ENCODE measurements around the gene L3MBTL1.

Gene L3MBTL1

DNA sequence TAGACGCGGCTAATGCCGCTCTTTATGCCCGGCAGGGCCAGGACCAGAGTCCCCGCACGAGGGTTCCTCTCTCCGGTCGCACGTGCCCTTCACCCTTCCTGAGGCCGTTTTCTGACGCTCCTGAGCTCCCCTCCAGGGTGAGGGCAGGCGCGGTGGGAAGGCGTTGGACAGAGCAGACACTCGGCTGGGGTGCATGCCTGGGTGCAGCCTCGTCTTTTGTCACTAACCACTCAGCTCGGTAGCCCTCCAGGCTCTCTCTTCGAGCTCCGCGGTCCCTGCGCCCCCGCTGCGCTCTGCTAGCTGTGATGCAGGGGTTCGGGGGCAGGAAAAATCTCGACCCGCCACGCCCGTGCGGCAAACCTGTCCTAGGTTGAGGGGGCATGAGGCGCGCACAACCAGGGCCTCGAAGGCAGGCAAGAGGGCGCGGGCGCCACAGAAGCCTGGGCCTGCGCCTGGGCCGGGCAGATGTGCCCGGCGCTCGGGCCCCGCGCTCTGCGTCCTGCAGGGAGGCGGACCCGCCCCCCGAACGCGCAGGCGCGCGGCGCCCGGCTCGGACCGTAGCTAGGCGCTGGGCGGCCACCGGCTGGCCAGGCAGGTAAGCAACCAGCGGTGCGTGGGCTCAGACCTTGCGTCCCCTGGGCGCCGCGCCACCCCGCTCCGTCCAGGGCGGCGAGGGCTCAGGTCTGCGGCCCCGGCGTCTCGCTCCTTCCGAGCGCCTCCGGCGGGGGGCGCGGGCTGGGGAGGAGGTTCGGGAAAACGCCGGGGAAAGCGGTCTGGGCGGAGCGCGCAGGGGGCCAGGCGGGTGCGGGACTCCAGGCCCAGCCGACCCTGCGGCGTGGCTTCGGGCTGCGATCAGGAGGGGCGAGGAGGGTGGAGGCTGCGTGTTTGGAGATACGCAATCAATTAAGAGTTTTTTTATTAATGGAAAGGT, at the start of gene L3MBTL1:
Gene L3MBTL1 (plus strand): TSS at position 548 of the 931 bp plus-strand sequence. CDS start 5,807 bp downstream, outside the sequence.
- FAIRE-seq (no peak), DNase-seq (ENCODE audit: low spot score) (peak; percentile 70)

GRCh38 chr20:43458422-43458924, 49.0 kb upstream of the L3MBTL1 start:
- DNase-seq (ENCODE audit: low spot score) (no peak), FAIRE-seq (no peak)

GRCh38 chr20:43459022-43459942, 48.2 kb upstream of the L3MBTL1 start:
- FAIRE-seq (no peak), DNase-seq (ENCODE audit: low spot score) (no peak)

- no peak for DNase-seq (ENCODE audit: low spot score)
- no peak for FAIRE-seq
Observed at GRCh38 chr20:43460172-43460829, 47.2 kb upstream of the L3MBTL1 start.

DNA sequence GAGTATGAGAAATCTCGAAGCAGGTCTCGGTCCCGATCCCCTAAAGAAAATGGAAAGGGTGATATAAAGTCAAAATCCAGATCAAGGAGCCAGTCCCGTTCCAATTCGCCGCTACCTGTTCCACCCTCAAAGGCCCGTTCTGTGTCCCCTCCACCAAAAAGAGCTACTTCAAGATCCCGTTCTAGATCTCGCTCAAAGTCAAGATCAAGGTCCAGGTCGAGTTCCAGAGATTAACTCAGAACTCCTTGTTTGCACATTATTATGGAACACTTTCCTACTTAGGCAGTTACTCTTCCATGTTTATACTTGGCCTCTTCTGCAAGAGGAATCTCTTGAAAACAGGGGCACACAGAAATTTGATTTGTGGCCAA, 46.7 kb upstream of the L3MBTL1 start:
- FAIRE-seq (no peak), DNase-seq (ENCODE audit: low spot score) (no peak)

DNA sequence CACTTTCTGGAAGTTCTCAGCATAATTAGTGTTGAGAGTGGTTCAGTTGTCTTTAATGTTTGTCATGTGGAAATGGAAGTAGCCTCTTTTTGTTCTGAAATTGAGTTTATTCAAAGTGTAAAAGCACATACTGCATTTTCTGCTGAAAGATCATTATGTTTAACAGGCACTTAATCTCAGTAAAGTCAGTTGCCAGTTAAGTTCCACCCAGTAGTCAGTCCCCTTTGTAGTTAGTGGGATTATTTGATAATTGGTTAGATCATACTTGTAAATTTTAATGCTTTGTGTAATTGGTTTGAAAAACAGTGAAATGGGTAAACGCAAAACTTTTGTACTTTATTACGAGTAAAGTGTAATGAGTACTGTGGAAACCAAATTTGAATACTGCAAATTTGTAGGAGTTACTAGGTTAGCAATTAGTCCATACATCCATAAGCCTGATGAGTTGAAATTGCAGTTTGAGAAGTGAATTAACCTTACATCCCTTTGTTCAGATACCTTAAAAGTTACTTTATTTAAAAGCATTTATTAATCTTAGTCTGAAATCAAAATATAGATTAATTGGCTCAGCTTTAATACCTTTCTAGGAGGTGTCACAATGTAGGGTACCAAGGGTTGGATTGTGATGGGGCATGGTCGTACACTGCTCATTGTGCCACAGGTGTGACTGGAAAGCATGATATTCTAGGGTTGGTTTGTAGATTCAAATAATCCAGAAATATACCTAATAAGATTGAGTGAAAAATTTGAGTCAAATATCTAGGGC, 45.4 kb upstream of the L3MBTL1 start:
- no peak for FAIRE-seq
- DNase-seq (ENCODE audit: low spot score): no peak

- DNase-seq (ENCODE audit: low spot score): no peak
- no peak for FAIRE-seq
Observed at GRCh38 chr20:43462660-43463526, 44.6 kb upstream of the L3MBTL1 start.

DNA sequence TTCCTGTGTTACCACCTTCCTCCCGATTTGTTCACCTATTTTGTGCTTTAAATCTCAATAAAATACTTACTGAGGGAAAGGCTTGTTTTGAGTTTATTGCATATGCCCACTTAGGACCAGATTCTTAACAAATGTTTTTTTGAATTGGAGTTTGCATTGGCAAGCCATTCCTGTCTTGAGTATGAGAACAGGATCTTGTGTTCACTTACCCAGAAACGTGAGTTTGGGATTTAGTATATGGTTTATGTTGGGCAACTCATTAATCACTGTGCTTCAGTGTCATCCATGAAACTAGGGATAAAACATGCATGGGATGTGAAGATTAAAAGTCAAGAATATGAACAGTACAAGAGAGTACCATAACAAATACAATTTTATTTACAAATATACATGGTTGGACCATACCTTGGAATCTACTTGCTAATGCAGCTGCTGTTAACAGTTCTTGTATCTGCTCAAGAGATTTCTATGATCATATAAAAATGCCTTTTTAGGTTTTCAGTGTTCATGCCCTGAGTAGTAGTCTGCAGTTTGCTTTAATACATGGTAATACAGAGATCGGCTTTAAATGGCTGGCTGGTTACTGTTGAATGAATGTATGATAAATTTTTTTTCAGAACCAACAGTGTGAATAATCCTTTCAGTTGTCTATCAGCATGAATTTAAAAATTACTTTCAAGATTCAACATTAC, 43.8 kb upstream of the L3MBTL1 start:
- no peak for FAIRE-seq
- DNase-seq (ENCODE audit: low spot score): no peak

DNA sequence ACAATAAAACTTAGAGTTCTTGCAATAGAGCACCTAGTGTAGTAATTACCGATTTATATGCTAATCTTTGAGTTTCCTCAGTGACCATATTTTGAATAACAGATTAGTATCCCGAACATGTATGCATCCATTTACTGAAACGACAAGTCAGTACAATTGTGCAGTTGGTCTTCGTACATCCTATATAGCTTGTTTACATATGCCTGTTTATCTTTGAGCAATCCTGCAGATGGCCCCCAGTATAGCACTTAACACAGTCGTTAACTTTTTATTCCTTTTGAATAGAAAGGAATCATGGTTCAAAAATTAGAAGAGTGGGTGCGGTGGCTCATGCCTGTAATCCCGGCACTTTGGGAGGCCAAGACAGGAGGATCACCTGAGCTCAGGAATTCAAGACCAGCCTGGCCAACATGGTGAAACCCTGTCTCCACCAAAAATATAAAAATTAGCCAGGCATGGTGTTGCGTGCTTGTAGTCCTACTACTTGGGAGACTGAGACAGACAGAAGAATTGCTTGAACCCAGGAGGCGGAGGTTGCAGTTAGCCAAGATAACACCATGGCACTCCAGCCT, 43.2 kb upstream of the L3MBTL1 start:
- no peak for FAIRE-seq
- no peak for DNase-seq (ENCODE audit: low spot score)

DNA sequence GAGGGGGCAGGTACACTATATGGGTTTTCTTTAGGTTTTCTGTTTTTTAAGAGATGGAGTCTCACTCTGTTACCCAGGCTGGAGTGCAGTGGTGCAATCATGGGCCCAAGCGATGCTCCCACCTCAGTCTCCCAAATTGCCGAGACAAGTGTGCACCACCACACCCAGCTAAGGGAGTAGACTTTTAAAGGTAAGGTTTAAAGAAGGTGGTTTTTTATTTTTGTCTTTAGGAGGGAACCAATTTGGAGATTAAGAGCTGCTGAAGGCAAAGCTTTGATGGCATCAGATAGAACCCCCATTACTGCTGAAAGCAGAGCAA, 41.9 kb upstream of the L3MBTL1 start:
- DNase-seq (ENCODE audit: low spot score) (no peak), FAIRE-seq (no peak)

DNA sequence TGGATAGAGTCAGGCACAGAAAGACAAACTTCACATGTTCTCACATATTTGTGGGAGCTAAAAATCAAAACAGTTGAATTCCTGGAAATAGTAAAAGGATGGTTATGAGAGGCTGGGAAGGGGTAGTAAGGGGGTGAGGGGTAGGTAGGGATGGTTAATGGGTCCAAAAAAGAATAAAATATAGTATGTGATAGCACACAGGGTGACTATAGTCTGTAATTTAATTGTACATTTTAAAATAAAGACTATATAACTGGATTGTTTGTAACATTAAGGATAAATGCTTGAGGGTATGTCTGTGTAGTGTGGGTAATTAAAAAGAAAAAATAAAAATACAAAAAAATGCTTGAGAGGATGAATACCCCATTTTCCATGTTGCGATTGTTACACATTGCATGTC, 39.9 kb upstream of the L3MBTL1 start:
- no peak for FAIRE-seq
- no peak for DNase-seq (ENCODE audit: low spot score)

DNA sequence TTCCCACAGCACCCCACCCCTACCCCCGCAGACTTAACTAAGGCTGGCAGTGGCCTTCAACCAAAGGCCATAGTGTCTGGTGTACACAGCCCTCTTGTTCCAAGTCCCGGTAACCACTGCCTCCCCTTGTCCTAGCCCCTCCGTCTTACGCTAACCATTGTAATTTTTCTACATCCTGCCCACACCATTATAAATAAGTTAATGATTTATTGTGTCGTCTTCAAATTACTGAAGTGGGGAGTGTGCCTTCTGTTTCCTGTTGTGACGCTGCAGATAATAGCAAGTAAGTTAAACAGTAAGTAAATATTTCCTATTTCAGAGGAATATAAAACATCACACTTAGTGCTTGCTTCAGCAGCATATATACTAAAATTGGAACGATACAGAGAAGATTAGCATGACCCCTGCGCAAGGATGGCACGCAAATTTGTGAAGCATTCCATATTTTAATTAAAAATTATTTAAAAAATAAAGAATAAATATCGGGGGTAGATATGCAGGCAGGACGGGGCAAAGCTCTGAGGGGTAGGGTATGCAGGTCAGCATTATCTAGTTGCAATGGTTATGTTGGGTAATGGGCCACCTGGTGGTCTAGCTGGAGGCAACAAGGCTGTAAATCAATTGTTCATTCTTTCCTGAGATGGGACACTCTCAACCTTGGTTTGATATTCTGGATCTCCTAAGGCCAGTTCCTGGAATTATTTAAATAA, 34.7 kb upstream of the L3MBTL1 start:
- DNase-seq (ENCODE audit: low spot score): no peak
- no peak for FAIRE-seq

- no peak for FAIRE-seq
Observed at GRCh38 chr20:43473381-43473704, 34.2 kb upstream of the L3MBTL1 start.

GRCh38 chr20:43477193-43477592, 30.3 kb upstream of the L3MBTL1 start:
- no peak for FAIRE-seq

More at GRCh38 chr20:43473381-43473704, 34.2 kb upstream of the L3MBTL1 start:
- DNase-seq (ENCODE audit: low spot score): no peak

GRCh38 chr20:43477619-43478018, 29.9 kb upstream of the L3MBTL1 start:
- DNase-seq (ENCODE audit: low spot score) (no peak), FAIRE-seq (no peak)

More at GRCh38 chr20:43477193-43477592, 30.3 kb upstream of the L3MBTL1 start:
- no peak for DNase-seq (ENCODE audit: low spot score)

DNA sequence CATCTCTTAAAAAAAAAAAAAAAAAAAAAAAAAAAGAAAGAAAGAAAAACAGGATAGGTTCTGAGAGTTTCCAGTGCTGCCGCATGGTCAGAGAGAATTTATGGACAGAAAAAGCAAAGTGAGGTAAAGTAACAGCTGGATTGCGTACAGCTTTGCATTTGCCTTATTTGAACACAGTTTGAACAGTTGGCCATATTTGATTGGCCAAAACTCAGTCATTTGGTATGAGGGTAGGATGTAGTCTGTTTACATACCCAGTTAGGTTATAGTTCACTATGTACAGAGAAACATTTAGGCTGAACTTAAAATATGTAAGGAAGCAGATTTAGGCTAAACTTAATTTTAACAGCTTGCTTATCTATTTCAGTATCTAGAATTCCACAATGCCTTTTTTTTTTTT, 17.5 kb upstream of the L3MBTL1 start:
- no peak for FAIRE-seq
- DNase-seq (ENCODE audit: low spot score): no peak

GRCh38 chr20:43492101-43492500, 15.4 kb upstream of the L3MBTL1 start:
- no peak for FAIRE-seq
- DNase-seq (ENCODE audit: low spot score): no peak

DNA sequence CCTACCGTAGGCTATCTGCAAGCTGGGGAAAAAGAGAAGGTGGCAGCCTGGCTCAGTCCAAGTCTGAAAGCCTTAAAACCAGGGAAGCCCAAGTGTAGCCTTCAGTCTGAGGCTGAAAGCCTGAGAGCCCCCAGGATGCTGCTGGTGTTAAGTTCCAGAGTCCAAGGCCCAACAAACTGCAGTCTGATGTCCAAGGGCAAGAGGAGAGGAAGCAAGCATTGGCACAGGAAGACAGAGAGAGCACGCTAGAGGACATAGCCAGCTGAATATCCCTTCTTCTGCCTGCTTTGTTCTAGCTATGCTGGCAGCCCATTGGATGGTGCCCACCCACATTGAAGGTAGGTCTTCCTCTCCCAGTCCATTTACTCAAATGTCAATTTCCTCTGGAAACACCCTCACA, 12.1 kb upstream of the L3MBTL1 start:
- FAIRE-seq (no peak), DNase-seq (ENCODE audit: low spot score) (no peak)

All from urothelium cell line (cell line).